Calu3 (cell line): ENCODE data around the gene TCF12. TPM values are rescaled to one million over a fixed set of nuclear protein-coding genes. Genes with fewer than 3 reads are reported as not detected.

ENCODE experiments used
- BruUV-seq: library from RNA; stranded (reverse); fragments of 400-500 nt; replicated peaks from 2 replicates; lab custom pipeline; 2021; lab: Mats Ljungman, UMichigan
- CTCF ChIA-PET: fragments of 300-600 bp; sonication (Branson Sonifier 250); formaldehyde crosslinking; loops from one replicate; lab custom pipeline; 2022; ENCODE audit warnings: antibody characterized with exemption; lab: Charles Lee
- DNase-seq: peaks from one replicate; pipeline ENCODE4 v3.0.0; 2022
- H3K27ac Mint-ChIP-seq: one replicate; pipeline ENCODE4 v1.8.0; 2022; ENCODE audit warnings: mixed read lengths; ENCODE audit not compliant: unreplicated experiment
- H3K27me3 Mint-ChIP-seq: one replicate; pipeline ENCODE4 v1.8.0; 2022; ENCODE audit warnings: mixed read lengths; ENCODE audit not compliant: unreplicated experiment
- H3K36me3 Mint-ChIP-seq: one replicate; pipeline ENCODE4 v1.8.0; 2022; ENCODE audit warnings: mild to moderate bottlenecking, moderate library complexity, mixed read lengths; ENCODE audit not compliant: insufficient read depth, unreplicated experiment
- H3K4me1 Mint-ChIP-seq: one replicate; pipeline ENCODE4 v1.8.0; 2022; ENCODE audit warnings: mild to moderate bottlenecking, low read depth, mixed read lengths; ENCODE audit not compliant: unreplicated experiment
- H3K4me3 Mint-ChIP-seq: one replicate; pipeline ENCODE4 v1.8.0; 2022; ENCODE audit warnings: mild to moderate bottlenecking, low read depth, moderate library complexity, mixed read lengths; ENCODE audit not compliant: unreplicated experiment
- H3K9me3 Mint-ChIP-seq: one replicate; pipeline ENCODE4 v1.8.0; 2022; ENCODE audit warnings: low read depth, mixed read lengths; ENCODE audit not compliant: unreplicated experiment
- intact Hi-C: fragments of 100-400 bp; cut with micrococcal nuclease; formaldehyde crosslinking; loops from one replicate; pipeline ENCODE4 v1.10.0; 2022; ENCODE audit not compliant: unreplicated experiment
- total RNA-seq: library from RNA; stranded (reverse); gene quantifications from 2 replicates; pipeline ENCODE4 v1.2.3, GENCODE V29; 2022
- TF ChIP-seq, protein P1 (sequence below): fragments of 200-600 bp; IDR thresholded peaks from one replicate; pipeline ENCODE4 v1.8.0; 2022; ENCODE audit warnings: antibody characterized with exemption; ENCODE audit not compliant: unreplicated experiment

Gene TCF12
- total RNA-seq, 1 experiment from 2014 or later = 127 TPM

DNA sequence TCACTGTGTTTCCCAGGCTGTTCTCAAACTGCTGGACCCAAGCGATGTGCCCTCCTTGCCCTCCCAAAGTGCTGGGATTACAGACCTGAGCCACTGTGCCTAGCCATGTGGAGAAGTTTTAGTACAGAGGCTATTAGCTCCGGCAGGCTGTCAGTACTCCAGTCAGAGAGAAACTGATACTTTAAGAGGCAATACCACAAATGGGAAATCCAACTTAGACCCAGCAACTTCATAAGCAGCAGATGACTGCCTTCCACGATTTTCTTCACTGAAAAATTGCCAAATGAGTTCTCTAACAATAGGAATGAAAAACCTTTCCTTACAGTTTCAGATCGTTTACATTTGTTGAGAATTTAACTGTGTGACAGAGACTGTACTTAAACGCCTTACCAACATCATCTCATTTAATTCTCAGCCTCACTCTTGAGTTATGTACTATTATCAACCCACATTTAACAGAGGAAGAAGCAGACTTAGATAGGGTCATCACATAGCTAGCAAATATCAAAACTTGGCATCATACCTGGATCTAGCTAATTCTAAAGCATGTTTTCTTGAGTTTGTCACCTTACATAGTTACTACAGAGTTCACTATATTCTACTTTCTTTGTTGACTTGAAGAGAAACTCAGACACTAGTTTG lies 127.4 kb downstream of the TCF12 start:
- intact Hi-C loops = no loop called here
- Mint-ChIP-seq H3K27ac (no peak overlapping the region), H3K9me3 (no peaks in the 10 kb centered on the region), H3K4me1 (peaks cover 17% of the 10 kb centered on the region), H3K4me3 (no peak overlapping the region), H3K27me3 (no peaks in the 10 kb centered on the region), H3K36me3 (no peaks in the 10 kb centered on the region)
- CTCF ChIA-PET = interaction anchor here (1.2 kb wide), 1 partner anchor 14 kb away, joined by 3 read pairs; no protein-coding TSS in a partner anchor
- BruUV-seq = no TSS peak
- TF ChIP-seq, protein P1, sequence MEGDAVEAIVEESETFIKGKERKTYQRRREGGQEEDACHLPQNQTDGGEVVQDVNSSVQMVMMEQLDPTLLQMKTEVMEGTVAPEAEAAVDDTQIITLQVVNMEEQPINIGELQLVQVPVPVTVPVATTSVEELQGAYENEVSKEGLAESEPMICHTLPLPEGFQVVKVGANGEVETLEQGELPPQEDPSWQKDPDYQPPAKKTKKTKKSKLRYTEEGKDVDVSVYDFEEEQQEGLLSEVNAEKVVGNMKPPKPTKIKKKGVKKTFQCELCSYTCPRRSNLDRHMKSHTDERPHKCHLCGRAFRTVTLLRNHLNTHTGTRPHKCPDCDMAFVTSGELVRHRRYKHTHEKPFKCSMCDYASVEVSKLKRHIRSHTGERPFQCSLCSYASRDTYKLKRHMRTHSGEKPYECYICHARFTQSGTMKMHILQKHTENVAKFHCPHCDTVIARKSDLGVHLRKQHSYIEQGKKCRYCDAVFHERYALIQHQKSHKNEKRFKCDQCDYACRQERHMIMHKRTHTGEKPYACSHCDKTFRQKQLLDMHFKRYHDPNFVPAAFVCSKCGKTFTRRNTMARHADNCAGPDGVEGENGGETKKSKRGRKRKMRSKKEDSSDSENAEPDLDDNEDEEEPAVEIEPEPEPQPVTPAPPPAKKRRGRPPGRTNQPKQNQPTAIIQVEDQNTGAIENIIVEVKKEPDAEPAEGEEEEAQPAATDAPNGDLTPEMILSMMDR = no peak
- no peak for DNase-seq

DNA sequence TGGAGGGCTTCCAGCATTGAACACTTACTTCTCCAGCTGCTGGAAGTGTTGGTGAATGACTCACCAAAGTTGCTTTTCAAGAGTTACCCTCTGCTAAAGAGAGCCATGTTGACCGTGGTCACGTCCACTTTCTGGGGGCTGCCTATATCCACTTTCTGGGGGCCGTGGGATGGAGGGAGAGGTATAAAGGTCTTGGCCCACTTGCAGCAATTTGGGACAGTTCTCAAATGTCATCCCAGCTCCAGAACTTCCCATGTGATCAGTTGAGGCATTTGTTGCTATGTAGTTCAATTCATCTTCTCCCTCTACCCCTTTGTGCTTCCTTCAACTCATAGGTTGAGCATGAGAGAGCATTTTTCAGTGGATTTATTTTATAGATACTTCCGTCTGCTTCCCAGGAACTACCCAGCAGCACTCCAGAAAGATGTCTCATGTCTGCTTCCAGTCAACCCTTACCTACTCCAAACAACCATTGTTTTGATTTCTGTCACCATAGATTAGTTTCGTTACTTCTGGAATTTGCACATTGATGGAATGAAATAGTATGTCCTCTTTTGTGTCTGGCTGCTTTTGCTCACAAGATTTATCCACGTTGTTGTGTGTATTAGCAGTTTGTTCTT lies 130.6 kb downstream of the TCF12 start:
- Mint-ChIP-seq H3K4me1 (peaks cover 8% of the 10 kb centered on the region), H3K9me3 (peaks cover 3% of the 10 kb centered on the region), H3K27me3 (no peaks in the 10 kb centered on the region), H3K27ac (no peak overlapping the region), H3K36me3 (no peaks in the 10 kb centered on the region), H3K4me3 (no peak overlapping the region)
- no TSS peak for BruUV-seq
- intact Hi-C loops = no loop called here
- CTCF ChIA-PET = no interaction called here
- TF ChIP-seq, protein P1 = no peak
- no peak for DNase-seq

GRCh38 chr15:57053470-57053869 lies 135.0 kb downstream of the TCF12 start:
- Mint-ChIP-seq H3K27ac (no peak overlapping the region), H3K4me1 (peaks cover 19% of the 10 kb centered on the region), H3K9me3 (peaks cover 3% of the 10 kb centered on the region), H3K36me3 (no peaks in the 10 kb centered on the region), H3K4me3 (no peak overlapping the region), H3K27me3 (no peaks in the 10 kb centered on the region)
- intact Hi-C loops = no loop called here
- no TSS peak for BruUV-seq
- DNase-seq = no peak
- CTCF ChIA-PET = interaction anchor here (0.8 kb wide), 1 partner anchor 14 kb away, joined by 3 read pairs; no protein-coding TSS in a partner anchor
- TF ChIP-seq, protein P1 = no peak

DNA sequence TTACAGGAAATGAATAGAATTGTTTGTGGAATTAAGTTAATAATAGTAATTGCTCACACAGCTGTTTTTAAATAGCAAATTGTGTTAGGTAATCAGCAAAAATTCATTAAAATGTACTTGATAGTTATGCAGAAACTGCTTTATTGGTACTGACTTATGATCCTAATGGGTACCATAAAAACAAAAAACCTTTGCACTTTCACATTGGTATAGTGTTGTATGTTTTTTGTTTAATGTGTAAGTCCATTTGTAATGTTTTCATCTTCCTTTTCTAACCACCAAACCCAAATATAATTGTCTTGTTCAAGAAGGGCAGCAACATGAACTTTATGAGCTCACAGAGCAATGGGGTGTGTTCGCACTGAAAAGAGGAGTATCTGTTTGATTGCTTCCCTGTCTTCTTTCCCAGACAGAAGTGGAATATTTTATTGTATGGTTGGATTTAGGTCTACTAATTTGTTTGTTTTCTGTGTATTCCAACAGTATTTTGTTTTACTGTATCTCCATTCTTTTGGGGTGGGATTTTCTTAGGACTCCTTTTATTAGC lies 135.8 kb downstream of the TCF12 start:
- CTCF ChIA-PET = interaction anchor here (0.6 to 0.8 kb wide), 3 partner anchors 17 to 84 kb away, joined by 4 to 6 read pairs (median 4); no protein-coding TSS in a partner anchor
- DNase-seq = no peak
- peaks cover 21% of the 10 kb centered on the region for H3K4me1 Mint-ChIP-seq
- no peak overlapping the region for H3K4me3 Mint-ChIP-seq
- peaks cover 3% of the 10 kb centered on the region for H3K9me3 Mint-ChIP-seq
- intact Hi-C loops = no loop called here
- TF ChIP-seq, protein P1 = no peak
- no peak overlapping the region for H3K27ac Mint-ChIP-seq
- no TSS peak for BruUV-seq
- H3K36me3 Mint-ChIP-seq = no peaks in the 10 kb centered on the region
- H3K27me3 Mint-ChIP-seq = no peaks in the 10 kb centered on the region
